ENCODE data around the gene RPL11. TPM values are rescaled to one million over a fixed set of nuclear protein-coding genes. Genes with fewer than 3 reads are reported as not detected.
"Not testable (repeated sequence)": the region's sequence is repeated elsewhere in the genome, so short reads cannot be mapped to it uniquely, and the experiment has no call there.

Gene RPL11
- total RNA-seq, 1 experiment from 2014 or later = 1,206 TPM

DNA sequence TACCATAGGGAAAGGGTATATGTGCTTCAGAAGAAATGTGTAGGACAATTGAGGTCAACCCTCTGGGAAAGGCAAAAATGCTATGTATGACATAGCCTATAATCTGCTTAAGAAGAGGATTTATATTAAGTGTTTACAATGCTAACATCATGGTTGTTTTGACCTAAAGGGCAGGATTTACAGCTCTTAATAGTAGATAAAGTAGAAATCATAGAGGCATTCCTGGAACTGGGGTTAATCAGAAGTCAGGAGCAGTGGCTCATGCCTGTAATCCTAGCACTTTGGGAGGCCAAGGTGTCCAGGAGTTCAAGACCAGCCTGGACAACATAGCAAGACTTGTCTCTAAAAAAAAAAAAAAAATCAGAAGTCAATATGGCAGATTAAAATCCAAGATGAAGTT lies 8.7 kb upstream of the RPL11 start:
- TF ChIP-seq, protein P1, sequence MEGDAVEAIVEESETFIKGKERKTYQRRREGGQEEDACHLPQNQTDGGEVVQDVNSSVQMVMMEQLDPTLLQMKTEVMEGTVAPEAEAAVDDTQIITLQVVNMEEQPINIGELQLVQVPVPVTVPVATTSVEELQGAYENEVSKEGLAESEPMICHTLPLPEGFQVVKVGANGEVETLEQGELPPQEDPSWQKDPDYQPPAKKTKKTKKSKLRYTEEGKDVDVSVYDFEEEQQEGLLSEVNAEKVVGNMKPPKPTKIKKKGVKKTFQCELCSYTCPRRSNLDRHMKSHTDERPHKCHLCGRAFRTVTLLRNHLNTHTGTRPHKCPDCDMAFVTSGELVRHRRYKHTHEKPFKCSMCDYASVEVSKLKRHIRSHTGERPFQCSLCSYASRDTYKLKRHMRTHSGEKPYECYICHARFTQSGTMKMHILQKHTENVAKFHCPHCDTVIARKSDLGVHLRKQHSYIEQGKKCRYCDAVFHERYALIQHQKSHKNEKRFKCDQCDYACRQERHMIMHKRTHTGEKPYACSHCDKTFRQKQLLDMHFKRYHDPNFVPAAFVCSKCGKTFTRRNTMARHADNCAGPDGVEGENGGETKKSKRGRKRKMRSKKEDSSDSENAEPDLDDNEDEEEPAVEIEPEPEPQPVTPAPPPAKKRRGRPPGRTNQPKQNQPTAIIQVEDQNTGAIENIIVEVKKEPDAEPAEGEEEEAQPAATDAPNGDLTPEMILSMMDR (conservative IDR thresholded peaks at IDR 0.05; ENCODE audit: low read depth, low read length) = no peak
- no peak for TF ChIP-seq EZH2 (IDR thresholded peaks at IDR 0.05; ENCODE audit: borderline replicate concordance, low read depth, low read length, poor library complexity, severe bottlenecking)
- Histone ChIP-seq H3K27ac (ENCODE audit: low read depth, low read length, poor library complexity, severe bottlenecking) (no peak overlapping the region), H3K4me1 (ENCODE audit: insufficient read depth, low read length, poor library complexity, severe bottlenecking) (no peaks in the 10 kb centered on the region), H3K4me3 (ENCODE audit: low read depth, low read length, poor library complexity, severe bottlenecking) (no peak overlapping the region), H3K9me3 (ENCODE audit: low read depth, low read length, poor library complexity, severe bottlenecking) (no peaks in the 10 kb centered on the region), H3K36me3 (ENCODE audit: insufficient read depth, low read length, poor library complexity, severe bottlenecking) (no peaks in the 10 kb centered on the region), H3K27me3 (replicated peaks; ENCODE audit: insufficient read depth, low read depth, low read length, poor library complexity) (peaks cover 11% of the 10 kb centered on the region)
- ChIA-PET POLR2A (ENCODE audit: low non-redundant PET) (no interaction called here), CTCF (no interaction called here)
- intact Hi-C loops (cut with micrococcal nuclease; ENCODE audit: unreplicated experiment) = no loop called here
- DNase-seq (ENCODE audit: low spot score) = no peak
- BruUV-seq (replicated peaks) = no TSS peak

- ChIA-PET CTCF (no interaction called here), POLR2A (ENCODE audit: low non-redundant PET) (no interaction called here)
- Histone ChIP-seq H3K27me3 (replicated peaks; ENCODE audit: insufficient read depth, low read depth, low read length, poor library complexity) (peaks cover 7% of the 10 kb centered on the region), H3K4me3 (ENCODE audit: low read depth, low read length, poor library complexity, severe bottlenecking) (no peak overlapping the region), H3K4me1 (ENCODE audit: insufficient read depth, low read length, poor library complexity, severe bottlenecking) (no peaks in the 10 kb centered on the region), H3K27ac (ENCODE audit: low read depth, low read length, poor library complexity, severe bottlenecking) (no peak overlapping the region), H3K9me3 (ENCODE audit: low read depth, low read length, poor library complexity, severe bottlenecking) (no peaks in the 10 kb centered on the region), H3K36me3 (ENCODE audit: insufficient read depth, low read length, poor library complexity, severe bottlenecking) (no peaks in the 10 kb centered on the region)
- TF ChIP-seq, protein P1 (conservative IDR thresholded peaks at IDR 0.05; ENCODE audit: low read depth, low read length) = no peak
- TF ChIP-seq EZH2 (IDR thresholded peaks at IDR 0.05; ENCODE audit: borderline replicate concordance, low read depth, low read length, poor library complexity, severe bottlenecking) = no peak
- DNase-seq (ENCODE audit: low spot score) = no peak
- BruUV-seq (replicated peaks) = no TSS peak
- intact Hi-C loops (cut with micrococcal nuclease; ENCODE audit: unreplicated experiment) = no loop called here
Measured at GRCh38 chr1:23684415-23684814, 7.2 kb upstream of the RPL11 start.

GRCh38 chr1:23685197-23685596 lies 6.4 kb upstream of the RPL11 start:
- H3K4me3 ChIP-seq (ENCODE audit: low read depth, low read length, poor library complexity, severe bottlenecking); H3K36me3 ChIP-seq (ENCODE audit: insufficient read depth, low read length, poor library complexity, severe bottlenecking); intact Hi-C loops (cut with micrococcal nuclease; ENCODE audit: unreplicated experiment); BruUV-seq (replicated peaks); POLR2A ChIA-PET (ENCODE audit: low non-redundant PET); CTCF ChIA-PET; H3K4me1 ChIP-seq (ENCODE audit: insufficient read depth, low read length, poor library complexity, severe bottlenecking); H3K27me3 ChIP-seq (replicated peaks; ENCODE audit: insufficient read depth, low read depth, low read length, poor library complexity); DNase-seq (ENCODE audit: low spot score); H3K9me3 ChIP-seq (ENCODE audit: low read depth, low read length, poor library complexity, severe bottlenecking); H3K27ac ChIP-seq (ENCODE audit: low read depth, low read length, poor library complexity, severe bottlenecking): not testable (repeated sequence)

DNA sequence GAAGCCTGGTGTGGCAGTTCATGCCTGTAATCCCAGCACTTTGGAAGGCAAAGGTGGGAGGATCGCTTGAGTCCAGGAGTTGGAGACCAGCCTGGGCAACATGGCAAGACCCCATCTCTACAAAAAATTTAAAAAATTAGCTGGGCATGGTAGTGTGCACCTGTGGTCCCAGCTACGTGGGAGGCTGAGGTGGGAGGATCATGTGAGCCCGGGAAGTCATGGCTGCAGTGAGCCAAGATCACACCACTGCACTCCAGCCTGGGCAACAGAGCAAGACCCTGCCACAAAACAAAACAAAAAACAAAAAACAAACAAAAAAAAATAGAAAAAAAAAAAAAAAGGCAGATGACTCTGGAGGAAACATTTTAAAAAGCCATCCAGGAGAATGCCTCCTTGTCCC lies 3.9 kb upstream of the RPL11 start:
- H3K4me1 ChIP-seq (ENCODE audit: insufficient read depth, low read length, poor library complexity, severe bottlenecking); H3K27ac ChIP-seq (ENCODE audit: low read depth, low read length, poor library complexity, severe bottlenecking); H3K36me3 ChIP-seq (ENCODE audit: insufficient read depth, low read length, poor library complexity, severe bottlenecking); DNase-seq (ENCODE audit: low spot score); intact Hi-C loops (cut with micrococcal nuclease; ENCODE audit: unreplicated experiment); BruUV-seq (replicated peaks); POLR2A ChIA-PET (ENCODE audit: low non-redundant PET); CTCF ChIA-PET; H3K4me3 ChIP-seq (ENCODE audit: low read depth, low read length, poor library complexity, severe bottlenecking); H3K27me3 ChIP-seq (replicated peaks; ENCODE audit: insufficient read depth, low read depth, low read length, poor library complexity); H3K9me3 ChIP-seq (ENCODE audit: low read depth, low read length, poor library complexity, severe bottlenecking): not testable (repeated sequence)

DNA sequence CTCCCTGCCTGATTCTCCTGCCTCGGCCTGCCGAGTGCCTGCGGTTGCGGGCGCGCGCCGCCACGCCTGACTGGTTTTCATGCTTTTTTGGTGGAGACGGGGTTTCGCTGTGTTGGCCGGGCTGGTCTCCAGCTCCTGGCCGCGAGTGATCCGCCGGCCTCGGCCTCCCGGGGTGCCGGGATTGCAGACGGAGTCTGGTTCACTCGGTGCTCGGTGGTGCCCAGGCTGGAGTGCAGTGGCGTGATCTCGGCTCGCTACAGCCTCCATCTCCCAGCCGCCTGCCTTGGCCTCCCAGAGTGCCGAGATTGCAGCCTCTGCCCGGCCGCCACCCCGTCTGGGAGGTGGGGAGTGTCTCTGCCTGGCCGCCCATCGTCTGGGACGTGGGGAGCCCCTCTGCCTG lies 3.3 kb upstream of the RPL11 start:
- H3K4me1 ChIP-seq (ENCODE audit: insufficient read depth, low read length, poor library complexity, severe bottlenecking); H3K27me3 ChIP-seq (replicated peaks; ENCODE audit: insufficient read depth, low read depth, low read length, poor library complexity); H3K36me3 ChIP-seq (ENCODE audit: insufficient read depth, low read length, poor library complexity, severe bottlenecking); H3K9me3 ChIP-seq (ENCODE audit: low read depth, low read length, poor library complexity, severe bottlenecking); POLR2A ChIA-PET (ENCODE audit: low non-redundant PET); DNase-seq (ENCODE audit: low spot score); CTCF ChIA-PET; H3K27ac ChIP-seq (ENCODE audit: low read depth, low read length, poor library complexity, severe bottlenecking); H3K4me3 ChIP-seq (ENCODE audit: low read depth, low read length, poor library complexity, severe bottlenecking); BruUV-seq (replicated peaks); intact Hi-C loops (cut with micrococcal nuclease; ENCODE audit: unreplicated experiment): not testable (repeated sequence)
